Kidney glomerular epithelial cell (primary cell): Measurements from ENCODE around the gene AMOTL1.

ENCODE experiments used
- DNase-seq: peaks from one replicate; lab custom pipeline; 2025; lab: John Stamatoyannopoulos, UW

The AMOTL1 gene, protein sequence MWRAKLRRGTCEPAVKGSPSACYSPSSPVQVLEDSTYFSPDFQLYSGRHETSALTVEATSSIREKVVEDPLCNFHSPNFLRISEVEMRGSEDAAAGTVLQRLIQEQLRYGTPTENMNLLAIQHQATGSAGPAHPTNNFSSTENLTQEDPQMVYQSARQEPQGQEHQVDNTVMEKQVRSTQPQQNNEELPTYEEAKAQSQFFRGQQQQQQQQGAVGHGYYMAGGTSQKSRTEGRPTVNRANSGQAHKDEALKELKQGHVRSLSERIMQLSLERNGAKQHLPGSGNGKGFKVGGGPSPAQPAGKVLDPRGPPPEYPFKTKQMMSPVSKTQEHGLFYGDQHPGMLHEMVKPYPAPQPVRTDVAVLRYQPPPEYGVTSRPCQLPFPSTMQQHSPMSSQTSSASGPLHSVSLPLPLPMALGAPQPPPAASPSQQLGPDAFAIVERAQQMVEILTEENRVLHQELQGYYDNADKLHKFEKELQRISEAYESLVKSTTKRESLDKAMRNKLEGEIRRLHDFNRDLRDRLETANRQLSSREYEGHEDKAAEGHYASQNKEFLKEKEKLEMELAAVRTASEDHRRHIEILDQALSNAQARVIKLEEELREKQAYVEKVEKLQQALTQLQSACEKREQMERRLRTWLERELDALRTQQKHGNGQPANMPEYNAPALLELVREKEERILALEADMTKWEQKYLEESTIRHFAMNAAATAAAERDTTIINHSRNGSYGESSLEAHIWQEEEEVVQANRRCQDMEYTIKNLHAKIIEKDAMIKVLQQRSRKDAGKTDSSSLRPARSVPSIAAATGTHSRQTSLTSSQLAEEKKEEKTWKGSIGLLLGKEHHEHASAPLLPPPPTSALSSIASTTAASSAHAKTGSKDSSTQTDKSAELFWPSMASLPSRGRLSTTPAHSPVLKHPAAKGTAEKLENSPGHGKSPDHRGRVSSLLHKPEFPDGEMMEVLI

DNA sequence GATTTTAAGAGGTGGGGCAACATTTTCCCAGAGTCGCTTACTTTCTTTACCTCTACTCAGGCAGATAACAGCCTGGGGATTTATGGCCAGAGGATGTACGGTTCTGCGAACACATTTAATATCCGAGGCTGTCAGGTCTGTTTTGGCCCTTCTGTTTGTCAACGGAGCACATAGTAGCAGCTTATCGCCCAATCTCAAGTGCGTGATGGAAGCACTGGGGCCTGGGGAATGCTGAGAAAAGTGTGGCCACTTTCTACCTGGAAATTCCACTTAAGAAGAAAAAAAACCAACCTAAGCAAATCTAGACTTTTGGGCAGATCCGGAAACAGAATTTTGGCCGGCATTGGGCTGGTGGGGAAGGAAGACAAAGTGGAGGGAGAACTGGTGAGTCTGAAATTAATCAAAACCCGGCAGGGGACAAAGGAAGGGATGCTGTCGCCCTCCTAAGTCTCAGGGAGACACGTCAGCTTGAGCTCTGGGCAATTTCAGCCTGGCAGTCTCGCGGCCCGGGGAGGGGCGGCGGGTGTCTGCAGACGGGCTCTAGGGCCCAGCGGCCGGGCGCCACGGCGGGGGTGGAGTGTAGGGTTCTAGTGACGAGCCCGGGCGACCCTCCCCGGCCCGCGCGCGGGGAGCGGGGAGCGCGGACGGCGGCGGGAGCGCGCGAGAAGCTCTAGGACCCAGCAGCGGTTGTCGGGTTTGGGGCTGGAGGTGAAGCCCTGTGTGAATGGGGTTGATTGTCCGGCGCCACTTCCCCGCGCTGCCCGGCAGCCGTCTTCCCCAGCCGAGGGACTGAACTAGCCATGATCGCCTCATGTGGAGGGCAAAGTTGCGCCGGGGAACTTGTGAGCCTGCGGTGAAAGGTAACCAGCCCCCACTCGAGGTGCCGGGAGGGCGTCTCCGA, at the start of gene AMOTL1:
Gene AMOTL1, plus strand, starts transcription at position 656 of the 901 bp plus-strand sequence. Its CDS starts 156 bp downstream, at position 812.
- DNase-seq = peak; percentile 86

DNA sequence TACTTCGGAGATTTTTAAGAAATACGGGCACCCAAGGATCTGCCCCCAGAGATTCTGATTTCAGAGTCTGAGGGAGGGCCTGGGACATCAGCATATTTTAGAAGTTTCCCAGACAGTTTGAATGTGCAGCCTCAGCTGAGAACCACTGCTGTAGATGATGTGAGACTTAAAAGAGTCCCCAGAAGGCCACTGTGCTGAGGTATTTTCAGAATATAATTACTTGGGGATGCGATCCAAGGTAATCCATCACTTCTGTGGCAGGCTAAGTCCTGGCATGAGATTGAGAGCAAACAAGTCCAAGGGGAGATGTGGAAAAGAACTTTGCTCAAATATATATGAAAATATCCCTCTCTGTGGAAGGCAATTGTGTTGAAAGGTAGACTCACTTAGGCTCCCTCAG, 48.3 kb upstream of the AMOTL1 start:
- DNase-seq = no peak

DNA sequence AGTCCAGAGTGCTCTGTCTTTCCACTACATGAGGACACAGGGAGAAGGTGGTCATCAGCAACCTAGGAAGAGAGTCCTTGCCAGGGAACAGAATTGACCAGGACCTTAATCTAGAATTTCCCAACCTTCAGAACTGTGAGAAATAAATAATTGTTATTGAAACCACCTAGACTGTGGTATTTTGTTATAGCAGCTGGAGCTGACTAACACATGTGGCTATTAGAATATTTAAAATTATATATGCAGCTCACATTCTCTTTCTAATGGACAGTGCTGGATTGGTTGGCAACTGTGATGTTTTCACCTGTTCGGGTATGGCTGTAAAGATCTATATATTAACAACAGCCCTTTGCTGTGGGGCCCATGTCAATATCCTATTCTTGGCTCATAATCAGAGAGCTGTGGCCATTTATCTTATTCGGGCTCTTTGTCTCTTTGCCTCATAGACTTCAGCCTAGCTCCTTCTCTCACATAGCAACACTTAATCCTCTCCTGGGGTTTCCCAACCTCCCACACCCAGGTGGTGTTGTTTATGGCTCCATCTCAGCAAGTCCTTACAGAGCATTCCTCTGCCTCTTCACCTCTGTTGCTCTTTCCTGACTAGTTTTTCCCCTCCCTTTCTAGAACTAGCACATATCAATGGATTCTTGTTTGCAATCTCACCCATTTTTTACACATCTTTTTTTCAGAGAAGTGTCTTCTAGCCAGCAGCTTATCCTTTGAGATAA, 46.4 kb upstream of the AMOTL1 start:
- no peak for DNase-seq

DNA sequence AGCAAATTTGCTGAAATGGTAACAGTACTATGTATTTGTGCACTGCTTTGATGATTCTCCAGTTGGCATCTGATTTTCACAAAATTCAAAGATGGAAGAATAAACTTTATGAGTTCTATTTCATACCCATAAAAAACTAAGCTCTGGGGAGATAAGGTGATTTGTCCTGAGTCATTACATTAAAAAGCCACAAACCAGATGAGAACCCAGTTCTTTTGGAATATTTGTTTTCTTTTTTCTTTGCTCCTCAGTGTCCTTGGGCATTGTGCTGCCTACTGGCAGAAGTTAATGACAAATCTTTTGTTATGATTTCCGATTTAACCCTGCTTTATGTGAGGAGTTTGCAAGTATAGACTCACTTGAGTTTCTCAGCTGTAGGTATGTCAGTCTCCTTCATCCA, 45.4 kb upstream of the AMOTL1 start:
- DNase-seq = no peak

DNA sequence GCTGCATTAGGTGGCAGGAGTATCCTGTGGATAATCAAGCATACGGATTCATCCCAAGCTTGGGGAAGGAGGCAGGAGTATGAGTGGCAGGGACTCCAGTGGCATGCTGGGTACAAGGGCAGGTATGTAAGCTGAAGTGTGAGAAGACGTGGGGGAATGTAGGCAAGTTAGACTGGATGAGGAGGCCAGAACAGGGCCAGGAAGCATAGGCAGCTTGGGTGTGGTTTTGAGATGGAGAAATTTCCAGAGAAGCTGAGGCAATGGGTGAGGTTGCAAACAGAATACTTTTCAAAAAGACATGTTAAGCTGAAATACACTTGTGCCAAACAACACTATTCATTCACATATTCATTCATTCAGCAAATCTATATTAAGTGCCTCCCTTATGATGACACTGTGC, 43.1 kb upstream of the AMOTL1 start:
- no peak for DNase-seq

DNA sequence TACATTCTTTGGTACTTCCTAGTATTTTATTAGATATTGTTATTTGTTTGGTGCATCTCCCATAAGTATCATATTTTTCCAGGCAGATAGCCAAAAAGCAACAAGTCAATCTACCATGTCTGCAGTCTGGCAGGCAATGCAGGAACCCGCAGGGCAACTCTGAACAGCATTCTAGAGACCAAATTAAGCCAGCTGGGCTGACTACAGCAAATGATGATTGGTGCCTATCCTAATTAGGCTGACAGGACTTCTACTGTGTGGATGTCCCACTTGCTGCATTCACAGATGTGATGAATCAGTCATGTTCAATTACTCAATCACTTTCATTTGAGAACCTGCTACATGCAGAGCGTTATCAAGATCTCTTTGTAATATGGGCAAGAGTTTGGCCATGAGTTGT, 40.3 kb upstream of the AMOTL1 start:
- no peak for DNase-seq

DNA sequence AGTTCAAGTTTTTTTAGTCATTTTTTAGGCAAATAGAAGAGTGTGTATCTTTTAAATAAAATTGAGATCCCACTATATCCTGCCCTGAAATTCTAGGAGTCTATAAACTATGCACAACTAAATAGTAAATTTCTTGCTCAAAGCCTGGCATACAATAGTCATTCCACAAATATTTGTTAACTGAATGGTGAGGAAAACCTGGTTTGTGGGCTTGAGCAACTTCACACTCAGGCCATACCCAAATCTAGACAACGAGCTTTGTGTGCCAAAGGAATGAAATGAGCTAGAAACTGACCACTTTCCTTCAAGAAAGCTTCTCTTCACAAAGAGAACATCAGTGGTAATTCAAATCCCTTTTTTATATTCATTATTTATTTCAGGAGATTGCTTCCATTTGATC, 39.6 kb upstream of the AMOTL1 start:
- no peak for DNase-seq

DNA sequence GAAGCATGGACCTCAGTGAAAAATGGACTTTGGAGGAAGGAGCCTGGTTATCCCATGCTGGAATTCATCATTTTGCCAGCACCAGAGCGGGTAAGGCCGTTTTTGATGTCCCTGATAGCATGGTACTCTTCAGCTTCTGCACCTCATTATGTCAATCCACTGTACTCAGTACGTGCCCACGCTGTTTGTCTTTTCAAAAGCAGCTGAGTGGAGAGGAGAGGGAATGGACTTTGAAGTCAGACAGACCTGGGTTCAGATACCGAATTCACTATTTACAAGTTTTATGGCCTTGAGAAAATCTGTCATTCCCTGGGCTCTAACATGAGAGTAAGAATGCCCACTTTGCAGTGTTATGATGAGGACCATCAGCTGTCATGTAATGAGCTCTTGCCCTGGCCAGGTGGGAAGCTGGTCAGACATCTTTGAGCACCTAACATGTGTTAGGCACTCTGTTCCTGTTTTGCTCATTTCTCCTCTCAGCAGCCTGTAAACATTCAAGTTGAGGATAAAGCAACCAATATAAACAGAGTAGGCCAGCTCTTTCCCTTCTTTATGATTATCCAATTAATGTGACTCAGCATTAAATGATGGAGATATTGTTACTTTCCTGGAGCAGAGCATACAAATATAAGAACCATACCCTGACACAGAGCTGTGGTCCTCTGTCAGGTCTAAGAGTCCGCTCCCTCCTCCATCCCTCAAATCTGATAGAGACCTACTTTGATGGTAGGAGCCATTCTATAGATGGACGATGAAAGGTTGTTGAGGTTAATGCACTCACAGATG, 39.0 kb upstream of the AMOTL1 start:
- DNase-seq = no peak

DNA sequence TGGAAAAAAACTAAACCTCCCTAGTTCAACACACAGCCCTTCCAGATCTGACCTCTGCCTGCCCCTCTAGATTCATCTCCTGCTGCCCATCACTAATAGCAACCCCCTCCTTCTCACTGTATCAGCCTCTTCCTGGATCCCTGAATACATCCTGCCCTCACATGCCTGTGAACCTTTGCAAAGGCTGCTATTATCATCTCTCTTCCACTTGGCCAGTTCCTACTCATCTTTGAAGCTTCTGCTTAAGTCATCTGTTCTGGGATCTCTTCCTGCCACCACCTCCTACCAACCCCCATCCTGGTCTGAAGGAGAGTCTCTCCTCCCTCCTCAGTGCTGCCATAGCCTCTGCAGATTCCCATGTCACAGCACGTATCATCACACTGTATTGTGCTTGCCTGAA, 38.0 kb upstream of the AMOTL1 start:
- DNase-seq = peak; percentile 51

DNA sequence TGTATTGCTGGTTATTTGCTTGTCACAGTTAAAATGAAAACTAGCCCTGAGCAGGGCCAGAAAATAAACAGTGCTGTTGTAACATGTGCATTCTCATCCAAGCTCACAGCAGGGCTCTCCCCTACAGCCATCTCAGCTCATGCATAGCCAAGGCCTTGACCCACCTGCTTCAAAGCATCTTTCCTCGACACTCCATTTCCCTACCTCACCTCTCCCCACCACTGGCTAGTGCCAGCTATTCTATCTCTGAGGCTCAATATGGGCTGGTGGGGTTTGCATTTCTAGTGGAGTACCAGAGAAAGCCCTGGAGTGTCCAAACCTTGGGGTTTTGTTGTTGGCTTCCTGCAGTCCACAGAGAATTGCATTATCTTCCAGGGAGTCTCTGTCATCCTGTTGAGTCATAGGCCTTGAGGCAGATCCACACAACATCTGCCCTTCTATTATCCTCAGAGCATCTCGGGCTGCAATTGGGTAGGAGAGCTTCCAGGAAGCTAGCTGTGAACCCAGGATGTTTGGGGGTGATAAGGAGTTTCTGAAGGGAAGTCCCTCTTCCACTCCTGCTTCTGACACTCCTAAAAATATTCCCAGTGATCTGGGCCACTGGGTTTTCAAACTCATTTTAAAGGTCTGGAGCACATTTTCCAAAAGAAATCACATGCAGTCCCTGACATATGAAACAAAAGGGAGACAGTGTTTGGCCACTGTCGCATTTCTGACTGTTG, 36.1 kb upstream of the AMOTL1 start:
- peak; percentile 69 for DNase-seq

DNA sequence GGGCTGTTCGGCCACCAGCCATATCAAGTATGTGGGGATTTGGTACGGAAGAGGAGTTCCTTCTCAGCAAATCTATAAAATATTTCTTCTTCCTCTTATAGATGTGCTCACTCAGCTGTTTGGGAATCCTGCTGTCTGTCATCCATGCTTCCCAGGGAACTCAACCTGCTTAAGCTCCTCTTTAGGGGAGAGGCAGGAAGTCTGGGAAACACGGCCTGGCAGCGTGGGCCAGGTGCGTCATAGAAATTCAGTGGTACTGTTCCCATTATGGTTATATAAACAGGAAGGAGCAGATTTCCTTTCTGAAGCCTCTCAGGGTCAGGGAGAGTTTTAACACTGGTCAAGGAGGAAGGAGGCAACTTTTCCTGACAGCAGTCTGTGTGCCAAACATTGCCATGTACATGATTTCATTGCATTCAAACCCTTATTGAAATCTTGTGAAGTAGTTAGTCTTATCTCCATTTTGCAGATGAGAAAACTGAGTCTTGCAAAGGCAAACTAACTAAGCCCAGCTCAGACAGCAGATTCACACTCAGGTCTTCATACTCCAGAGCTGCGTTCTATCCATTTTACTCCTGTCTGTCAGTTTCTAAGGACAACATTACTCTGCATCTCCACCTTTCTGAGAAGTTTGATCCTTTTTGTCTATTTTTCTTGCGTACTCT, 35.4 kb upstream of the AMOTL1 start:
- DNase-seq = peak; percentile 44

DNA sequence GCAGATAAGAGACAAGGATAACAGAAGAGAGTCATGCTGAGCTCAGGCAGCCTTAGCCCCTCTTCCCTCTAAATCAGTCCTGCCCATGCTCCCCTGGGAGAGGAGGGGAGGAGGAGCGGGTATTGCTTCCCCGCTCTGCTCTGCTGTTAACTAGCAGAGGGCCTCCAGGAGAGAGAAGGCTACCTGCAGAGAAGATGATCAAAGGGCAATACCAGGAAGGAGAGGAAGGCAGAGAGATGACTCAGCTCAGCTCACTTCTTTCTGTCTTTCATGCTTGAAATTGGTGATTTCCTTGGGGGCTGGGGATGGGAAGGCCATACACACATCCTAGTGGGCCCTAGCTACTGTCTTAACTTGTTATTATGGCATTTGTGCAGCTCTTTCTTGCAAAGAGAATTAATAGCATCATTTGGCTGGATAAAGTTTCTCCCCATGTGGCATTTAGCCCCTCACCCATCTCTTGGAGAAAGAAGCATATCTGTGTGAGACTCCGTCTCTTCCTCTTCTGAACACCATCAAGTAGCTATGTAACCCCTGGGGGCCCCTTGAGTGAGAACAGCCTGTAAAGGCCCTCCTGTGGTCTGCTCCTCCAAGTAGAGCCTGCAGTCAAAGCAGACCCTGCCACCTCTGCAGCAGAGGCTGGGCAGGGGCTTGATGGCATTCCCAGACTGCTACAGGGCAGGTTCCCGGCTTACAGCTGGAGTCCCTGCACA, 33.4 kb upstream of the AMOTL1 start:
- DNase-seq = no peak

DNA sequence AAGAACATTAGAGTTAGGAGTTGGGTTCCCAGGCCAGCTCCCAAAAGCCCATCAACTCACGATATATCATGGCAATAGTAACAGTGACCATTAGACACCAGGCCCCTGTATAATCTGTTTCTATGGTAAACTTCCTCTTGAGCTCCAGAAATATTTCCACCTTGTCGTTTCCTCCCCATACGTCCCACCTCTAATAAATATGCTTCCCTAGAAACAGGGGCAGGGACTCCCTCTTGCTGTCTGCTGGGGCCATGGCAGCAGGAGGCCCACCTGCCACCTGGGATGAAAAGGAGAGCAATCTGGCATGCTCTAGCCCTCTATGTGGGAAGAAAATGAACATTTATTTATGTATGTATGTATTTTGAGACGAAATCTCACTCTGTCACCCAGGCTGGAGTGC, 32.2 kb upstream of the AMOTL1 start:
- DNase-seq = no peak

DNA sequence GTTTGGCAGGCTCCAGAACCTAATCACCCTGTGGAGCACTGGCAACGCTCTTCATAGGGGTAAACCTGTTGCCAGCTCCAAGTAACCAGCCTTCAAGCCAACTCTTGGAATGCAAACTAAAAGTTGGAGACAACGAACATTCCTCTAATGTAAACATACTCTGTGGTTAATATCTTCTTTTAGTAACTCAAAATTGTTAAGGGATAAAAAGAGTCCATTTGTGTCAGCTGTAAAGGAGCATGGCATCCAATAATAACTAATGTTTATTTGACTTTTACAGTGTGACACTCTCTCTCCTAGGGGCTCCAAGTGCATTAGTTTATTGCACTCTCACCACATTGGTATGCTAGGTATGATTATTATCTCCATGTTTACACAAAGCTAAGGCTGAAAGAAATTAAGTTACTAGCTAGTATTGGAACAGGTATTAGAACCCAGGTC, 31.0 kb upstream of the AMOTL1 start:
- peak; percentile 81 for DNase-seq

DNA sequence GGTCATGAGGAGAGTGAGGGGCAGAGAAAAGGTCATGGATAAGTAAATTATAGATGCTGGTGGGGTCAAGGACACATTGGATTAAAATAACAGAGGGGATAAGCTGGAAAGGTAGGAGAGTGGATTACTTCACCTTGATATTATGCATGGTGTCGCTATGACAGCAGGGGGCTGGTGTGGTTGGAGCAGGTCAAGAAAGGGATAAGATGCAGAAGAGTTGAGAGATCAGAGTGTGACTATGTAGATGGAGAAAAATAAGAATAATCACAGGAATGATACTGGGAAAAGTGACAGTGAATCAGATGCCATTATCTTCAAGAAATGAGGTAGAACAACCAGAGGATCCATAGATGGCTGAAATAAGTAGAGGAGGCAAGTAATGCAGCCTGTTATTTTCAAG, 29.4 kb upstream of the AMOTL1 start:
- DNase-seq = no peak

DNA sequence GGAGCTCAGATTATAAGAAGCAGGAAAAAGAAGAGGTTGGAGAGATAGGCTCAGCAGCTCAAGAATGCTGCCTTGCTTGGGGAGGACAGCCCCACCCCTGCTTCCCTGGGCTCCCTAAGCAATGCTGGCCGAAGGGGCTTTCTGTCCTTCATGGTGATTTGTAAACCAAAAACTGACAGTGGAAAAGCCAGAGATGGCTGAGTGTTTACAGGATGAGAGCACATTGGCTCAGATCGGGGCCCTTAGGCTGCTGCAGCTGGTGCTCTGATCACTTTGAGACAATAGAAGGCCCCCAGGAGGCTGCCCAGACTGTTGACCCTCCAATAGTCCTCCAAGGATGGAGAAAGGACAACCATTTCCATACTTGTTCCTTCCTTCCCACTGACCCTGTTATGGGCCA, 28.8 kb upstream of the AMOTL1 start:
- no peak for DNase-seq

DNA sequence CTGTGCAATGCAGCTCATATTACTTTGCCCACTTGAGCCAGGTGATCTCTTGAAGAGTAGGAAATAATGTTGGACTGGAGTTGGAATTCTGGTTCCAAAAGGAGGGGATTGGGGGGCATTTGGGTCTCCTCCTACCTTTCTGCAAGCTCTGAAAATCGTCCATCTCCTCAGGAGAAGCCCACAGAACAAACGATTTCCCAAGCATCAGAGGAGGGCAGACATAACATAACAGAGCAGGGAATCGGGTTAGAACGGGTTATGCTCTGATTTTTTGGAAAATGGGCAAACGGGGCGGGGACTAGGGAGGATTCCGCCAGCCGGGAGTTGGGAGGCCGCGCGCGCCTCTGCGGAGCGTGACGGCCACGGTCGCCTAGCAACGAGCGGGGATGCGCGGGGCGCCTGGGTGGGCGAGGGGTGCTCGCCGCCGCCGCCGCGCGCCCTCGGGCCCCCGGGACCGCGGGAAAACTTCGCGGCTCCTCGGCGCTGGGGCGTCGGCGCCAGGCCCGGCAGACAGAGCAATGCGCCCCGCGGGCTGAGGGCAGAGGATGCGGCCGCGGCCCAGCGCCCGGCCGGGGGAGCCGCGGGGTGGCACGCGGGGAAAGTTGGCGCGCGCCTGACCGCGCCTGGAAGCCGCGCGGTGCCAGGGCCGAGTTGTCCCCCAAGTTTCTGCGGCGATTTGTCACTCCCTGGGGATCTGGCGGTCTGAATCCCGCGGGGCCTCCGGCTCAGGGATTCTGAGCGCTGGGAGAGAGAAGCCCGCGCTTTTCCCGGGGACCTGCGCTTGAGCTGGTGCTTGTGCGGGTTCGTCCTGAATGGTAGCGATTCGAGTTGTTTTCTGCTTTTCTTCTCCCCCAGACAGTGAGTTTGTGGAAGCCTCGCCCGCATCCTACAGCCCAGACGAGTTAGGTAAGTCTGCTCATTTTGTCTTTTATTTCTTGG, 27.8 kb upstream of the AMOTL1 start:
- DNase-seq = no peak
